IMR-90 (cell line): ENCODE data around the gene NXN. TPM values are rescaled to one million over a fixed set of nuclear protein-coding genes. Genes with fewer than 3 reads are reported as not detected.

ENCODE experiments used
- ATAC-seq: fragments of 200-7000 bp; cut with Tn5 transposase; 2 replicates; pipeline ENCODE4 v1.9.1; 2020; ENCODE audit warnings: low read depth, mild to moderate bottlenecking, moderate library complexity
- BruUV-seq: library from RNA; stranded (reverse); fragments of 400-500 nt; replicated peaks from 2 replicates; lab custom pipeline; 2021; lab: Mats Ljungman, UMichigan
- CTCF ChIA-PET: fragments of 300-600 bp; formaldehyde crosslinking; extraction: SDS; loops from one replicate; lab custom pipeline; 2021; ENCODE audit warnings: antibody characterized with exemption; lab: Yijun Ruan, JAX
- POLR2A ChIA-PET: fragments of 300-600 bp; sonication (Branson Sonifier 250); formaldehyde crosslinking; loops from one replicate; lab custom pipeline; 2022; ENCODE audit warnings: antibody characterized with exemption; ENCODE audit not compliant: unreplicated experiment; lab: Charles Lee
- DNase-seq: peaks from one replicate; pipeline ENCODE4 v3.0.0; 2013
- H2AFZ ChIP-seq: replicated peaks from 2 replicates; pipeline ENCODE3; 2013; ENCODE audit warnings: low read length, mild to moderate bottlenecking; ENCODE audit not compliant: poor library complexity
- H2AK5ac ChIP-seq: 2 replicates; pipeline ENCODE4 v1.6.1; 2013; ENCODE audit warnings: low read depth, low read length, inconsistent platforms
- H2AK9ac ChIP-seq: replicated peaks from 2 replicates; pipeline ENCODE3; 2013; ENCODE audit warnings: mild to moderate bottlenecking, low read depth, low read length, moderate library complexity; ENCODE audit not compliant: poor library complexity
- H2BK120ac ChIP-seq: 2 replicates; pipeline ENCODE4 v1.6.1; 2013; ENCODE audit warnings: low read depth, low read length, inconsistent platforms
- H2BK15ac ChIP-seq: 3 replicates; pipeline ENCODE4 v1.6.1; 2013; ENCODE audit warnings: low read depth, low read length, inconsistent platforms
- H2BK20ac ChIP-seq: 2 replicates; pipeline ENCODE4 v1.6.1; 2013; ENCODE audit warnings: low read depth, mild to moderate bottlenecking, inconsistent platforms, low read length, moderate library complexity
- H2BK5ac ChIP-seq: 2 replicates; pipeline ENCODE4 v1.6.1; 2013; ENCODE audit warnings: mild to moderate bottlenecking, low read depth, low read length, inconsistent platforms; ENCODE audit not compliant: poor library complexity, severe bottlenecking
- H3K14ac ChIP-seq: replicated peaks from 2 replicates; pipeline ENCODE4 v1.6.1; 2013; ENCODE audit warnings: low read depth, low read length, inconsistent platforms
- H3K18ac ChIP-seq: 2 replicates; pipeline ENCODE4 v1.6.1; 2013; ENCODE audit warnings: low read depth, low read length, control low read depth
- H3K23ac ChIP-seq: 2 replicates; pipeline ENCODE4 v1.6.1; 2013; ENCODE audit warnings: low read depth, low read length, inconsistent platforms
- H3K27ac ChIP-seq: 2 replicates; pipeline ENCODE4 v1.5.1; 2013; ENCODE audit warnings: mild to moderate bottlenecking, control low read depth, low read length; ENCODE audit not compliant: insufficient read depth
- H3K27me3 ChIP-seq: 2 replicates; pipeline ENCODE4 v1.6.1; 2013; ENCODE audit warnings: low read length; ENCODE audit not compliant: control insufficient read depth, insufficient read depth
- H3K36me3 ChIP-seq: 2 replicates; pipeline ENCODE4 v1.6.1; 2013; ENCODE audit warnings: low read length, mixed read lengths; ENCODE audit not compliant: control insufficient read depth, insufficient read depth
- H3K4ac ChIP-seq: 2 replicates; pipeline ENCODE4 v1.6.1; 2013; ENCODE audit warnings: low read depth, low read length, inconsistent platforms
- H3K4me1 ChIP-seq: 2 replicates; pipeline ENCODE4 v1.6.1; 2013; ENCODE audit warnings: low read length, mixed read lengths; ENCODE audit not compliant: control insufficient read depth, insufficient read depth
- H3K4me2 ChIP-seq: 2 replicates; pipeline ENCODE4 v1.6.1; 2013; ENCODE audit warnings: low read depth, mild to moderate bottlenecking, control low read depth, low read length, moderate library complexity
- H3K4me3 ChIP-seq: 2 replicates; pipeline ENCODE4 v1.5.1; 2013; ENCODE audit warnings: low read depth, mild to moderate bottlenecking, control low read depth, low read length, moderate library complexity; ENCODE audit not compliant: insufficient read depth
- H3K56ac ChIP-seq: 2 replicates; pipeline ENCODE4 v1.6.1; 2013; ENCODE audit warnings: low read length, inconsistent platforms; ENCODE audit not compliant: insufficient read depth; ENCODE audit errors: extremely low read depth
- H3K79me1 ChIP-seq, 2 experiments: 2 replicates each; pipeline ENCODE4 v1.6.1; 2013; ENCODE audit warnings: low read length in 2 of 2, inconsistent platforms in 1 of 2, low read depth in 1 of 2
- H3K9ac ChIP-seq: 2 replicates; pipeline ENCODE4 v1.6.1; 2013; ENCODE audit warnings: low read depth, low read length, control low read depth
- H3K9me1 ChIP-seq: 2 replicates; pipeline ENCODE4 v1.6.1; 2013; ENCODE audit warnings: low read length, inconsistent platforms; ENCODE audit not compliant: insufficient read depth
- H3K9me3 ChIP-seq: 2 replicates; pipeline ENCODE4 v1.6.1; 2013; ENCODE audit warnings: low read length; ENCODE audit not compliant: control insufficient read depth, insufficient read depth
- H4K20me1 ChIP-seq: 2 replicates; pipeline ENCODE4 v1.6.1; 2013; ENCODE audit warnings: low read length, inconsistent platforms; ENCODE audit not compliant: insufficient read depth
- H4K5ac ChIP-seq: 2 replicates; pipeline ENCODE4 v1.6.1; 2013; ENCODE audit warnings: mild to moderate bottlenecking, low read depth, low read length, control low read depth
- H4K8ac ChIP-seq, 2 experiments: 2 replicates each; pipeline ENCODE4 v1.6.1; 2013; ENCODE audit warnings: low read depth in 2 of 2, low read length in 2 of 2, control low read depth in 1 of 2, inconsistent platforms in 1 of 2
- H4K91ac ChIP-seq: 2 replicates; pipeline ENCODE4 v1.6.1; 2013; ENCODE audit warnings: low read depth, low read length, inconsistent platforms; ENCODE audit not compliant: insufficient read depth
- BHLHE40 ChIP-seq: fragments of 150-350 bp; IDR thresholded peaks from 2 replicates; pipeline ENCODE4 v1.6.1; 2016; ENCODE audit warnings: mild to moderate bottlenecking, low read depth, low read length
- CEBPB ChIP-seq: IDR thresholded peaks from 2 replicates; pipeline ENCODE4 v1.6.1; 2012; ENCODE audit warnings: low read depth, low read length, improper control_type of control experiment
- CHD1 ChIP-seq: IDR thresholded peaks from 2 replicates; pipeline ENCODE4 v1.6.1; 2012; ENCODE audit warnings: low read depth, low read length, improper control_type of control experiment
- MXI1 ChIP-seq: IDR thresholded peaks from 2 replicates; pipeline ENCODE4 v1.6.1; 2012; ENCODE audit warnings: low read depth, mild to moderate bottlenecking, low read length, moderate library complexity, borderline replicate concordance
- NFE2L2 ChIP-seq: fragments of 150-350 bp; IDR thresholded peaks from 2 replicates; pipeline ENCODE4 v1.6.1; 2016; ENCODE audit warnings: low read depth, mild to moderate bottlenecking, low read length
- POLR2A ChIP-seq: IDR thresholded peaks from 2 replicates; pipeline ENCODE4 v1.6.1; 2012; ENCODE audit warnings: mild to moderate bottlenecking, low read depth, low read length
- RAD21 ChIP-seq: IDR thresholded peaks from 2 replicates; pipeline ENCODE4 v1.6.1; 2012; ENCODE audit warnings: low read length, improper control_type of control experiment
- RCOR1 ChIP-seq: IDR thresholded peaks from 2 replicates; pipeline ENCODE4 v1.6.1; 2012; ENCODE audit warnings: mild to moderate bottlenecking, low read length, improper control_type of control experiment; ENCODE audit not compliant: insufficient replicate concordance
- SMC3 ChIP-seq: fragments of 150-350 bp; IDR thresholded peaks from 2 replicates; pipeline ENCODE4 v1.6.1; 2016; ENCODE audit warnings: low read depth, mild to moderate bottlenecking, antibody characterized with exemption, low read length, moderate library complexity
- USF2 ChIP-seq: fragments of 150-350 bp; IDR thresholded peaks from 2 replicates; pipeline ENCODE4 v1.6.1; 2017; ENCODE audit warnings: mild to moderate bottlenecking, antibody characterized with exemption, low read length, low read depth
- WGBS, 2 experiments: methylation state at CpG; one replicate each; pipeline versions ENCODE4 v1.1.5 to v1.1.7; 2013; ENCODE audit warnings: missing lambda C conversion rate in 2 of 2; ENCODE audit not compliant: insufficient read length in 1 of 2; ENCODE audit errors: extremely low coverage in 2 of 2; 5-methylcytosine and 5-hydroxymethylcytosine counted together
- dilution Hi-C: fragments of 300-500 bp; cut with HindIII; formaldehyde crosslinking; loops from one replicate; pipeline ENCODE4 v1.14.3; 2018; ENCODE audit warnings: low sequenced_read_pairs; ENCODE audit not compliant: unreplicated experiment
- in situ Hi-C: fragments of 300-500 bp; cut with MboI; formaldehyde crosslinking; loops from 3 replicates; pipeline ENCODE4 v1.14.3; 2019; ENCODE audit warnings: low sequenced_read_pairs, inconsistent platforms, mixed read lengths
- intact Hi-C: fragments of 100-400 bp; cut with micrococcal nuclease; formaldehyde crosslinking; loops from 2 replicates; pipeline ENCODE4 v1.10.0; 2022
- polyA plus RNA-seq, 3 experiments: library from polyadenylated mRNA; depleted of rRNA; stranded (reverse); fragments of >200 nt; gene quantifications; 2 replicates each; pipeline ENCODE4 v1.2.3, GENCODE V29; 2012; ENCODE audit warnings: low replicate concordance in 1 of 3
- total RNA-seq: library from RNA; depleted of rRNA; stranded (reverse); fragments of >200 nt; gene quantifications from 2 replicates; pipeline ENCODE4 v1.2.3, GENCODE V29; 2012

Gene NXN
- total and polyA plus RNA-seq, 2 of the 4 experiments (the other 2 are of a cell fraction), result 52.5 to 116 TPM

GRCh38 chr17:915538-916201, 63.9 kb downstream of the NXN start:
- Histone ChIP-seq H2BK20ac (no peak overlapping the region), H4K91ac (no peak overlapping the region), H3K9ac (no peak overlapping the region), H3K4me3 (no peak overlapping the region), H3K9me3 (no peaks in the 10 kb centered on the region), H3K23ac (no peak overlapping the region), H3K4ac (no peak overlapping the region), H2AK5ac (no peak overlapping the region; the same call in 1 of the 2 replicates), H3K14ac (no peak overlapping the region), H4K20me1 (peaks cover 55% of the 10 kb centered on the region), H3K79me1 (peaks cover 46 to 56% of the 10 kb centered on the region in 2 experiments), H3K4me2 (no peak overlapping the region), H3K4me1 (peaks cover 2% of the 10 kb centered on the region; the same call in 1 of the 2 replicates), H2AK9ac (no peak overlapping the region), H2BK5ac (no peak overlapping the region), H3K18ac (no peak overlapping the region), H3K56ac (no peak overlapping the region), H4K8ac (no peak overlapping the region), H2BK15ac (no peak overlapping the region), H3K9me1 (peaks cover 9% of the 10 kb centered on the region), H3K27ac (peak overlapping the region; percentile 50; the same call in 1 of the 2 replicates), H3K27me3 (no peaks in the 10 kb centered on the region), H3K36me3 (peaks cover 17% of the 10 kb centered on the region), H4K5ac (0 out of 2 replicates have a peak overlapping the region, but pooled peaks have one; percentile 40), H2AFZ (no peak overlapping the region), H2BK120ac (no peak overlapping the region)
- TF ChIP-seq CHD1 (no peak), BHLHE40 (no peak), MXI1 (no peak), RCOR1 (no peak), NFE2L2 (no peak), POLR2A (no peak), USF2 (no peak), RAD21 (no peak), SMC3 (no peak), CEBPB (no peak)
- in situ Hi-C loops, result no loop called here
- WGBS, 2 experiments, result 91% methylated on average over 4 of the region's 10 CpGs; no CpG with 5 or more reads in 1 of the 2 experiments
- ChIA-PET POLR2A (no interaction called here), CTCF (no interaction called here)
- no peak for DNase-seq
- no peak for ATAC-seq
- no TSS peak for BruUV-seq
- dilution Hi-C loops, result no loop called here
- intact Hi-C loops, result no loop called here
